GM10847 (cell line): ENCODE data around the gene EDEM3.

ENCODE experiments used
- POLR2A ChIP-seq: IDR thresholded peaks from 2 replicates; pipeline ENCODE4 v1.6.1; 2011; ENCODE audit not compliant: insufficient read length; ENCODE audit errors: extremely low read depth

EDEM3 gene, protein sequence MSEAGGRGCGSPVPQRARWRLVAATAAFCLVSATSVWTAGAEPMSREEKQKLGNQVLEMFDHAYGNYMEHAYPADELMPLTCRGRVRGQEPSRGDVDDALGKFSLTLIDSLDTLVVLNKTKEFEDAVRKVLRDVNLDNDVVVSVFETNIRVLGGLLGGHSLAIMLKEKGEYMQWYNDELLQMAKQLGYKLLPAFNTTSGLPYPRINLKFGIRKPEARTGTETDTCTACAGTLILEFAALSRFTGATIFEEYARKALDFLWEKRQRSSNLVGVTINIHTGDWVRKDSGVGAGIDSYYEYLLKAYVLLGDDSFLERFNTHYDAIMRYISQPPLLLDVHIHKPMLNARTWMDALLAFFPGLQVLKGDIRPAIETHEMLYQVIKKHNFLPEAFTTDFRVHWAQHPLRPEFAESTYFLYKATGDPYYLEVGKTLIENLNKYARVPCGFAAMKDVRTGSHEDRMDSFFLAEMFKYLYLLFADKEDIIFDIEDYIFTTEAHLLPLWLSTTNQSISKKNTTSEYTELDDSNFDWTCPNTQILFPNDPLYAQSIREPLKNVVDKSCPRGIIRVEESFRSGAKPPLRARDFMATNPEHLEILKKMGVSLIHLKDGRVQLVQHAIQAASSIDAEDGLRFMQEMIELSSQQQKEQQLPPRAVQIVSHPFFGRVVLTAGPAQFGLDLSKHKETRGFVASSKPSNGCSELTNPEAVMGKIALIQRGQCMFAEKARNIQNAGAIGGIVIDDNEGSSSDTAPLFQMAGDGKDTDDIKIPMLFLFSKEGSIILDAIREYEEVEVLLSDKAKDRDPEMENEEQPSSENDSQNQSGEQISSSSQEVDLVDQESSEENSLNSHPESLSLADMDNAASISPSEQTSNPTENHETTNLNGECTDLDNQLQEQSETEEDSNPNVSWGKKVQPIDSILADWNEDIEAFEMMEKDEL

DNA sequence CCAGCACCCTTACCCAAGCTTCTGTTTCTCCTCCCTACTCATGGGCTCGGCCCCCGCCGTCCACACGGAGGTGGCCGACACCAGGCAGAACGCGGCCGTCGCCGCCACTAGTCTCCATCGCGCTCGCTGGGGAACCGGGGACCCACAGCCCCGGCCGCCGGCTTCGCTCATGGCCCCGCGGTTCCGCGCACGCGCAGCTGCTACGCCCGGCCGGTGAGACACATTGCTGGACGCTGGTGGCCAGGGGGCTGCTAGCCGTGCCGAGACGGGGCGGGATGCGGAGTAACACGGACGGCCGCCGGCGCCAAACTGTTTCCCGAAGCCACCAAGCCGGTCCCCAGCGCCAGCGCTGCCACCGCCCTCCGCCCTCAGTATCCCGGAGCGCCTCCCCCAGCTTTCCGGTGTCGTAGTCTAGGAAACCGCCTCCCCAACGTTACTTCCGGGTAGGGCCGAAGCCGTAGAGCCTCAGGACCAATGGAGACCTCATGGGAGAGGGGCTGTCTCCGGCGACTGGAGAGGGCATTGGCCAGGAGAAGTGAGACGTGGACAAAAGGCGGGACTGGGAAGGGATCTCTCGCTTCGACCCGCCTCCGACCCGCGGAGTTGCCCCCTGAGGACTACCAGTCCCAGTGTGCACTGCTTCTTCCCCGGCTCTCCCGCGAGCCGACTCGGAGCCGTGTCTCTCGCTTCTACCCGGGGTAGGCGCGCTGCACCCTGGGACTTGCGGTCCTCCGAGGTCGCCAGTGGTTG, at the start of gene EDEM3:
EDEM3 (minus strand) TSS at position 383 of the 750 bp plus-strand sequence; CDS start at position 171, 212 bp downstream.
- TF ChIP-seq POLR2A: peak; percentile 76

DNA sequence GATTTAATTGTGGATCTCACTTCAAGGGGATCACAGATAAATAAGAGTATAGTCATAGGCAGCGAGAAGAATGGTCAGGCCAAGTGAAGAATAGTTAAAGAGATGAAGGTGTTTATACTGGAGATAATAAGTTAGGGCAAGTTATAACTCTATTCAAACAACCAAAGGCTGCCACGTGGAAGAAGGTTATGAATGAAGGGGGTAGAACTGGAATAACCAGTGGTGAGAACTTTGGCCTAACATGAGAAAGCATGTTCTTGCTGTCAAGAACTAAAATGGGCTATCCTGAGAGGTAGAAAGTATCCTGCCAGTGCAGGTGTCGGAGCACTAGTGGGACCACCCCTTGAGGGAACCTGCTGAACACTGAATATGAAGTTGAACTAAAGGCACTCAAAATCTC, 49.6 kb upstream of the EDEM3 start:
- no peak for TF ChIP-seq POLR2A

DNA sequence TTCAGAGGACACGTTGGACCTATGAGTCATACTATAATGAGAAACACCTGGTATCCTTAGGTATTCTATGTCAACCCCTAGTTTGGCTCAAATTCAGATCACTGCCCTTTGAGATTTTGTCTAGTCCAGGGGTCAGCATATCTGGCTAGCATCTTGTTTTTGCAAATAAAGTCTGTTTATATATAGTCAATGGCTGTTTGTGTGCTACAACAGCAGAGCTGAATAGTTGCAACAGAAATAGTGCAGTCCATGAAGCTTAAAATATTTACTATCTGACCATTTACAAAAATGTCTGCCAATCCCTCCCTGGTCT, 48.5 kb upstream of the EDEM3 start:
- no peak for TF ChIP-seq POLR2A

DNA sequence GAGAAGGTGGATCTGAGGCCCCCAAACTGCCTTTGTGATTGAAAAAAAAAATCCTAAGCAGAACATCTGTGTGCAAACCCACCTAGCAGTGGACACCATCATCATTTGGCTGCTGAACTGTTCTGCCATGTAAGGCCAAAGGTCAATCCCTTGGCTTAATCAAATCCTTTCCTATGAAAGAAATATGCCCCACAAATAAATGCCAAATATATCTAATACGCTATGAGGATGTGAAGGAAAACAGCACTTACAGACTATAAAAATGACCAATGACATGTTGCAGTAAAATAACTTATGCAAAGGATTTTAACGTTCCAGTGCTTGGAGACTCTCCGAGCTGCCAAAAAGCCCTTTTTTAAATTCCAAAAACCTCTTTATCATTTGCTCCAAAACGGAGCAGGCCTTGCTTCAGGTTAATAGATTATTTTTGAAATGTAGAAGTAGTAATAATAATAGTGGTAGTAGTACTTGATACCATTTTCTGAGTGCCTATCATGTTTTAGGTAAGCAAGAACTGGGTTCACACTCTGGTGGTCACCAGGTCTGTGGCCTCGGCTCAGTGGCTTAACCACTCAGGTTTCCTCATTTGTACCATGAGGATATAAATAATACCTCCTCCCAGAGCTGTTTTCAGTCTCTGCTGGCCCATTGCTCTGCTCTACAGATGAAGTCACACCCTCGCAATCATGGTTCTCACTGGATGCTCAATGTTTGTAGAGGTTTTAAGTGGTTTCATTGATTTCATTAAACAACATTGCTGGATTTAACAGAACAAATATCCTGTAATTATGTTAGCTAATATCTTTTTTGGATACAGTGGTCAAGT, 47.9 kb upstream of the EDEM3 start:
- TF ChIP-seq POLR2A: no peak

DNA sequence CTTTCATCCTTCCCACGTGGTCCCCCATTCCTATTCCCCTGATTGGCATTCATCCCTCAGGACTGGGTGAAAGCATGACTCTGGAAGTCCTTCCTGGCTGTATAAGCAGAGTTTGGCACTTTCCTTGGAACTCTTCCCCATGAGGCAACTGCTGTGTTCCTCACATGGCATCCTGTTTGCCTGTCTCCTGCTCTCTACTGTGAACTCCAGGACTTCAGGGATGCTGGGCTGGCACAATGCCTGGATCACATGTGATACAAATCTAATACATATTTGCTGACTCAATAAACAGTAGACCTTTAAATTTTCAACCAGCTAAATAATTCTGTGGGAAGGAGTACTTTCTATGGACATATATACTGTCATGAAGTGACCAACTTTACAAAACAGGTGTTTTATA, 46.8 kb upstream of the EDEM3 start:
- no peak for TF ChIP-seq POLR2A

DNA sequence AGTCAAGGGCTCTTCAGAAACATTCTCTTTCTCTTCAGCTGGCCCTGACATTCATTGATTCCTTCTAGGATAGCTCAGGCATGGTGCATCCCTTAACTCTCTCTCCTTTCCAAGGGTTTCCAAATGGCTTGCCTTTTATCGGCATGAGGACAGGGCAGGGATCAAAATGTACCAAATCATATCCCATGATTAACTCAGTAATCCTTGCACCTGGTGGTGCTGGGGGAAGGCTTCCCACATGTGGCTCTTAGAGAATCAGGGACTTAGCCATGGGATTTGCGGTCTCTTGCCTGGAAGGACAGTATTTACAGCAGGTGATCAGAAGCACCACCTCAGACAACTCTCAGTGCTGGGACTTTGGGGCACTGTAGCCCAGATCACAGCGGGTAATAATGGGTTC, 46.2 kb upstream of the EDEM3 start:
- TF ChIP-seq POLR2A: no peak

DNA sequence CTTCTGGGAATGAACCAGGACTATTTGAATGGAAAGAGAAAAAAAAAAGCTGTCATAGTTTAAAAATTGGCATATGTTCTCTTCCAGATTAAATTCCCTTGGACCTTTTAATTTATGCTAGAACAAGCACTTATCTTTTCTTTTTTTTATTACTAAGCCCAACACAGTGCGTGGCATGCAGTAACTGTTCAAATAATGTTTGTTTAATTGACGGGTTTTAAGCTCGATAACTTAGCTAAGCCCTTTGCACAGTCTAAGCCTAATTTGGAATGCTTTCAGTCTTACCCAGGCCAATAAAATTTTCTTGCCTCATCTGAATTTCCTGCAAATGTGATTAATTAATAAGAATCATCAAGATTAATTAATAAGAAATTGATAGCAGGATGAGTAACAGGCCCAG, 39.3 kb upstream of the EDEM3 start:
- no peak for TF ChIP-seq POLR2A

DNA sequence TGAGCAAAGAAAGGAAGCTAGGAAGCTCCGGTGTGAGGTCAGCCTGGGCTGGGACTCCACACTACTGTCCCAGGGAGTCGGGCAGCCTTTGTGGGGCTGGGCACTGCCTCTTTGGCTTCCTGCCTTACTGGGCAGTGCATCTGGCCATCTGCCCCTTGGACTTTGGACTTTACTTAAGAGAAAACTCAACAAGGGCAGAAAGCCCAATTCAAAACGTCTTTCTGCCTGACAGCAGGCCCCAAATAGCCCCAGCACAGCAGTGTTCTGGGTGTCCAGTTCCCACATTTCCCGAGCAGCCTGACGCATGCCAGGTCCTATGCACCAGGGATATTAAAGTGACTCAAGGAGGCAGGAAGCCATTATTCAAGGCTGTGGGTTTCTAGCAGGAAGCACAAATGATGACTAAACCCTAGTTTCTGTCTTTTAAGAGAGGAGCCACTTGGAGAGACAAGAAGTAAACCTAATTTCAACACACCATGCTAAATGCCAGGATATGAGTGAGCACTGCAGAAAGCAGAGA, 37.9 kb upstream of the EDEM3 start:
- TF ChIP-seq POLR2A: no peak

DNA sequence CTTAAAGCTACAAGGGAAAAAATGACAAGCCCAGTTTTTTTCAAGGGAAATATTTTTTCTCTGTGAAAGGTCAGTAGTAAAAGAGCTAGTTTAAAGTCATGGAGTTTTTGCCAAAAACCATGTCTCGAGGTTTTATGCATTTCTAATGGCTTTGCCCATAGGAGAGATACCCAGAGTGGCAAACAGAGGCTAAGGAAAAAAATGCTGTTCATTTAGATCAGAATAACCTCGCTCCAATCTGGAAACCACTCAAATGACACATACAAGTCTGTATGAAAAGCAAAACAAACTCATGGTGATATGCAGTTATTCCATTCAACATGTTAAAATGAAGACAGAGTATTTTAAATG, 36.9 kb upstream of the EDEM3 start:
- no peak for TF ChIP-seq POLR2A

DNA sequence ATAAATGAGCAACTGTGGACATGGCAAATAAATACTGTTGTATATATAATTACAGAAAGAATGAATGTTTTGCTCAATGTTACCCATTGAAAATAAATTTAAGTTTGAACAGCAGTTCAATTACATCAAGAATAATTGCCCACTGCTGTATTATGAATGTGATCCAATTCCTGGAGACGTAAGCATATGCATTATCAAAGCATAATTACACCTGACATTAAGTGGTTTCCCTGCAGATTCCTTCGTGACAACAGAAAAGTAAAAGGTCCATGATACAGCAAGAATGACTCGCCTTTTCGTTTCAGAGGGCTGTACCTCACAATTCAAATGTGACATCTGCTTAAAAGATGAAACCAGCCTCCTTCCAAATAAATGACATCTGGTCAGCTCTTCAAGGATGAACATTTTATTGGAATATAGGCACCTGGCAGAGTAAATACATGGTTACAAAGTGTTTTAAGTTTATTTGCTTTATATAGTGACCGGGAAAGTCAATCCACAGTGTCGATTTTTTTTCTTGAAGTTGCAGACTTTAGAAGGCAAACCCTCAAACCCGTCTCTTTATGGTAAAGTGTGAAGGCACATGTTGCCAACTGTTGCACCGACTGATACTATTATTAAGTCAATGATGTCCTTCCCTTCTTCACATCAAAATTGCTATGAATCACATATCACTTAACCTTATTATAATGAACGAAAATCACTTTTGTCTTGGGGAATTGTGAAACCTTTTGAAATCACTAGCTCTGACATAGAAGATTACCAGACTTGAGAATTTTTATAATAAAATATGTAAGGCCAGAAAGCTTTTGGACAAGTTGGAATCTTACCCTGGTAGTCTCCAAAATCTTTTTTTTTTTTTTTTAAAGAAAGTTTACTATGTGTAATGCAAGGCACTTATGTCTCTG, 36.2 kb upstream of the EDEM3 start:
- TF ChIP-seq POLR2A: no peak

DNA sequence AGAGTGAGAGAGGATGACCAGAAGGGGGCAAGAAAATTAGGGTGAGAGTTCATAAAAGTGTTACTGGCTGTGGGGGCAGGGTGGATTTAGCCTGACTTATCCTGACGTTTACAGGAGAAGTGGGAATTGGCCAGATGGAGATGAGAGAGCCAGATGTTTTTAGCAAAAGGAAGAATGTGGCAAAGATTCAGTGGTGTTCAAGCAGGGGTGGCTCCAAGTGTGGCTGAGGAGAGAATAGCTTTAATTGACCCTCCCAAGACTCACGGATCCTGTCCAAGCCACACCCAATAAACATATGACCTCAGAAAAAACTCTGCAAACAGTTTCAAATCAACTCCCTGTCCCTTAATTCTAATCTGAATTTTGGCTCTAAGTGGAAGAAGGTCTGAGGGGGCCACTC, 35.2 kb upstream of the EDEM3 start:
- no peak for TF ChIP-seq POLR2A

DNA sequence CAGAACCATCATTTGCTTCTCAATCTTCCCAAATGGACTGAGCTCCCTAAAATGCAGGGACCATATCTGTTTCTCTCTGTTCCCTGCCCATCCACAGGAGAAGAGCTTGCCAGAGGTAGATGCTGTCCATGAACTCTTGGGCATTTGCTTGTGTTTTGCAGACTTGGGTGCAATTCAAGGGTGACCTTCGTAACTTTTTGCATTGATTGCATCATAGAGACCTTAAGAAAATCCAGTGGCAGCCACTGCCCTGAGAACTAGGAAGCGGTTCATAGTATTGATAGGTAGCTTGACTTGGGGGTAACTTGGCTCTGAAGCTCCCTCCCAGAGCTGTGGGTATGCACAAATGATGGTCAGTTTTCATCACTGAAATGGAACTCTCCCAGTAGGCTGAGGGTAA, 34.3 kb upstream of the EDEM3 start:
- no peak for TF ChIP-seq POLR2A

DNA sequence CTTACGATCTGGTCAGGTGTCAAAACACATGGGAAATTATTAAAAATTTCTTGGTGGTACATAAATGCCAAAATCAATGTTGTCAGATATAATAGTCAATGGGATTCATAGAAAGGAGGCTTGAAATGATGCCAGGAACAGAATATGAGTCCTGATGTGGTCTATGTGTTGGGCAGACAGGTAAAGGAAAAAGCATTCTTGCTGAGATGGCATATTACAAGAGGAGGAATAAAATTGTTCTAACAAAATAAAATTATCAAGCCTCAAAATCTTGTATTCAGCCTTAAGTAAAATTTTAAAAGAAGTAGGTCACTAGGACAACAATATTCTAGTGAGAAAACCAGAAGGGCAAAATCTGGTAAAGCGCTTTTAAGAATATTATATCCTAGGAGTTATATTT, 30.9 kb upstream of the EDEM3 start:
- no peak for TF ChIP-seq POLR2A

DNA sequence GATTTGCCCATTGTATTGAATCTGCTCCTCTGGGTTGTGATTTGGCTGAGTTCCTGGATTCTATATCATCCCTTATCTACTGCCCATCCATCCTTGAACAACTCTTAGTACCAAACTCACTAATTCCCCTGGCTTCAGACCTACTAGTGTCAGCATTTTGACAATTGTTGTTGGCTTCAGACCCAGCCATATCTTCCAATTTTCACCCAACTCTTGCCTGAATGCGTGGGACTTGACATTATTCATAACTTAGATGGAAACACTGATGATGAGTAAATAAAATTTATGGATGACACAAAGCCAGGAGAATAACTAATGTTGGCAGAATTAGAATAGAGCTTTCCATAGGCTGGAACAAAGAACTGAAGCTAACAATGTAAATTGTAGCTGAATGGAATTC, 27.3 kb upstream of the EDEM3 start:
- TF ChIP-seq POLR2A: no peak

DNA sequence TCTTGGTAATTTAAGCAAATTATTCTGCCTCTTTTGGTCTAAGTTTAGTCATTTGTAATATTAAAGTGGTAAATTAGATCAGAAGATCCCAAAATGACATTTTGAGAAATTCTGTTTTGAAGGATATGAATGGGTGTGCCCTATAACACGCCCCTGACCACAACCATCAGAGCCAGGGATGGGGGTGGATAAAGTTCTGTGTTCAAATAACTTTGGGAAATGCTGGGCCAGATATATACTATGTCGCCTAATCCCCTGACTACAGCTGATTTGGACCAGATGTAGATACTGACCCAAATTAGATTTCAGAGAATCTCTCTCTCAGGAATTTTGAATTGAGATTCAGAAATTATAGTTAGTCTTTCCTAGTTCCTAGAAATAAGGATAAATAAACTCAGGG, 21.2 kb upstream of the EDEM3 start:
- TF ChIP-seq POLR2A: no peak
